Peyer's patch (tissue), 4 donors: ENCODE data around the gene ALAS1.

Experiments used
- POLR2A ChIP-seq, 2 donors: fragments of 450-650 bp; IDR thresholded peaks; one replicate each; pipeline ENCODE4 v1.5.1; 2017; ENCODE audit warnings: antibody characterized with exemption in 2 of 2, mild to moderate bottlenecking in 2 of 2, moderate library complexity in 2 of 2
- TF ChIP-seq, protein P1 (sequence below), 6 experiments: fragments of 450-650 bp in 4 of 6; fragments of 200-600 bp in 2 of 6; sonication (generic) in 1 of 6; IDR thresholded peaks; one replicate each; pipeline ENCODE4 v1.5.1; 2017 to 2019; ENCODE audit warnings: antibody characterized with exemption in 6 of 6, mild to moderate bottlenecking in 3 of 6, moderate library complexity in 1 of 6

DNA sequence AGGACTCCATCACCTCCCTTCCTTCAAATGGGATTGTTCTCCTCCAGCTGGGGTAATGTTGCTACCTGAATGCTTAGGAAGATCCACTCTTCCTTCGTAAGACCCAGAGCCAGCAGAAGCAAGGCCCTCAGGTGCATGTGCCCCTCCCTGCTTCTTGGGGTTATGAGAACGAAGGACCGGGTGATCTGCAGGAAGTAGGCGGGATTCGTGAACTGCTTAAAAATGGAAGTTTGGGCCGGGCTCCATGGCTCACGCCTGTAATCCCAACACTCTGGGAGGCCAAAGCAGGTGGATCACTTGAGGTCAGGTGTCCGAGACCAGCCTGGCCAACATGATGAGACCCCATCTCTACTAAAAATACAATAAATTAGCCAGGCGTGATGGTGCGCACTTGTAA, 19.4 kb downstream of the ALAS1 start:
- TF ChIP-seq, protein P1, sequence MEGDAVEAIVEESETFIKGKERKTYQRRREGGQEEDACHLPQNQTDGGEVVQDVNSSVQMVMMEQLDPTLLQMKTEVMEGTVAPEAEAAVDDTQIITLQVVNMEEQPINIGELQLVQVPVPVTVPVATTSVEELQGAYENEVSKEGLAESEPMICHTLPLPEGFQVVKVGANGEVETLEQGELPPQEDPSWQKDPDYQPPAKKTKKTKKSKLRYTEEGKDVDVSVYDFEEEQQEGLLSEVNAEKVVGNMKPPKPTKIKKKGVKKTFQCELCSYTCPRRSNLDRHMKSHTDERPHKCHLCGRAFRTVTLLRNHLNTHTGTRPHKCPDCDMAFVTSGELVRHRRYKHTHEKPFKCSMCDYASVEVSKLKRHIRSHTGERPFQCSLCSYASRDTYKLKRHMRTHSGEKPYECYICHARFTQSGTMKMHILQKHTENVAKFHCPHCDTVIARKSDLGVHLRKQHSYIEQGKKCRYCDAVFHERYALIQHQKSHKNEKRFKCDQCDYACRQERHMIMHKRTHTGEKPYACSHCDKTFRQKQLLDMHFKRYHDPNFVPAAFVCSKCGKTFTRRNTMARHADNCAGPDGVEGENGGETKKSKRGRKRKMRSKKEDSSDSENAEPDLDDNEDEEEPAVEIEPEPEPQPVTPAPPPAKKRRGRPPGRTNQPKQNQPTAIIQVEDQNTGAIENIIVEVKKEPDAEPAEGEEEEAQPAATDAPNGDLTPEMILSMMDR (IDR thresholded peaks at IDR 0.05), result no peak
- no peak for TF ChIP-seq POLR2A (IDR thresholded peaks at IDR 0.05)
